GM19238 (cell line): ENCODE results near the gene LENEP.
A peak's percentile ranks its signal among the peaks of the same experiment; 100 is the strongest.

Source experiments
- DNase-seq: peaks from one replicate; pipeline ENCODE4 v3.0.0; 2011; ENCODE audit warnings: low spot score; ENCODE audit not compliant: insufficient read length

The LENEP gene, protein sequence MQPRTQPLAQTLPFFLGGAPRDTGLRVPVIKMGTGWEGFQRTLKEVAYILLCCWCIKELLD

DNA sequence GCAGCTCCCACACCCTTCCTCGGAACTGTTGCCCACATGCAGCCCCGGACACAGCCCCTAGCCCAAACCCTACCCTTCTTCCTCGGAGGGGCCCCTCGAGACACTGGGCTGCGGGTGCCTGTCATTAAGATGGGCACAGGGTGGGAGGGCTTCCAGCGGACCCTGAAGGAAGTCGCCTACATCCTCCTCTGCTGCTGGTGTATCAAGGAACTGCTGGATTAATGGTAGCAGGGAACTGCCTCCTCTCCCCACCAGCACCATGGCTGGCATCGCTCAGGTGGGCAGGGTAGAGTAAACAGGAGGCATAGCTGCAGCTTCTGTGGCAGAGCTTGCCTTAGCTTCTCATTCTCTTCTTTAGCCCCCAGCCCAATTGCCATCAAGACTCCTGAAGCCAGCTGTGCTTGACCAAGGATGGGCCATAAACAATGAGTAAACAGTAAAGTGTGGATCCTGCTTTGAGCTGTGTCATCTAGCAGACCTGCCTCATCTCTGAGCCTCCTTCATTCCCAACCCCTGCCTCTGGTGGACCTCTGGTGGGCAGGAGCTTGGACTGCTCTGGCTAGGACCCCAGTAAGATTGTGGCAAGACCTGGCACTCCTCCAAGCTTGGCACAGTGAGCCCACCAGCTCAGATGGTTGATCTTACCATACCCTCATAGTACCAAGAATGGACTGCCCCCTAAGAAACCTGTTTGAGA is at the start of gene LENEP:
LENEP (plus strand) TSS at position 15 of the 697 bp plus-strand sequence; CDS start at position 37, 22 bp downstream.
- DNase-seq = no peak

DNA sequence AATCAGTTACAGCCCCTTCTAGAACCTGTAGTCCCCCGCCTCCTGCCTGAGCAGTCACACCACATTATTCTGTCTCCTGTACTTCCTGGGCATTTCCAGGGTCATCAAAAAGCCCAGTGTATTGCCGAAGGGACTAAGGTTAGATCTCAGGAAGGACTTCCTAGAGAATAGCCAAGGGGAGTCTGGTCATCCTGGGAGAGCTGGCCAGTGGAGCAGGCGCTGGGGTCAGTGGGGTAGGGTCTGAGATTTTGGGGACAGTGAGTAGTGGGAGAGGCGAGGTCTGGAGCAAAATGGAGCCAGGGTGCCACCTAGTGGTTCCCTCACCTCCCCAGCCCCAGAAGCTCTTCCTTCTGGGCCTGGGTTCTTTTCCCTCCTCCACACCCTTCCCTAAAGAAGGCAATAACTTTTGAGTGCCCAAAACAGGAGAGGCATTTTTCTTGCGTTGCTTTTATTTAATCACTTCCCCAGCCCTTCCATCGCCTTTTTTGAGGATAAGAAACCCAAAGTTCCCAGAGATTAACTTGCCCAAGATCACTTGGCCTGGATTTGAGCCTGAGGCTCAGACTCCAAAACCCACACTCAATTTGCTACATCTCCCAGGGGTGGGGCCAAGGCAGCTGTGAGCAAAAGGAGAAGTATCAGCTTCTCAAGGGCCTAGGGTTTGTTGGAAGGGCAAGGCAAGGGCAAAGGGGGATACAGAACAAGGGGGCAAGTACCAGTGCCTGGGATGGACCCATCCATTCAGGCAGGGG is 49.6 kb upstream of the LENEP start:
- DNase-seq = peak; percentile 56

DNA sequence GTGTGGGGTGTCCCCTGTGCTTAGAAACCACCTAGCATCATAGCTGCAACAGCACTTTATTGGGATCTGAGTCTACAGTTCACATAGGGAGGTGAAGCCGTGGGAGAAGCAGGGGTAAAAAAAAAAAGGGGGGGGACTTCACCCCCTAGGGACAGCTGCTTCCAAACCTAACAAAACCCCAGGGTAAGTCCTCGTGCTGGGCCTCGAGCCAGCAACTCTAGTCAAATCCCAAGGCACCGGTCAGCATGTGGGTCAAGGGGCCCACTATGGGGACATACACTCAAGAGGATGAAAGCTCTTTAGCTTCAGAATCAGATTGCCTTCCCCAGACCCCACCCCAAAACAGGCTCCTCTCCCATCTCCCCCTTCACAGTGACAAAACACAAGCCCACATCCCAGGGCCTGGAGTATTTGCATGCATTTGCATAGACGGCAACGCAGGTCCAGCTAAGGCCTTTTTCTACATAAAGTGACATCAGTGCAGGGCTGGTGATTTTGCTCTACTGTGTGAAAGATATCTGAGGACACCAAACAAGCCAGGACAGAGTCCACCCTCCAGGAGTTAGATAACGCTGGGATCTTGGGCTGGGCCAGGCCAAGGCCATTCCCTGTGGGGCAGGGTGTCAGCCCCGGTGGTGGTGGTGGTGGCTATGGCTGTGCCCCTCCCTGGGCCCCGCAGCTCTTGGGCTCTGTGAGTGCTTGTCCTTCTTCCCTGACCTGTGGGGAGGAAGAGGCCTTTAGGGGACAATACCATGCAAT is 48.8 kb upstream of the LENEP start:
- DNase-seq = no peak

DNA sequence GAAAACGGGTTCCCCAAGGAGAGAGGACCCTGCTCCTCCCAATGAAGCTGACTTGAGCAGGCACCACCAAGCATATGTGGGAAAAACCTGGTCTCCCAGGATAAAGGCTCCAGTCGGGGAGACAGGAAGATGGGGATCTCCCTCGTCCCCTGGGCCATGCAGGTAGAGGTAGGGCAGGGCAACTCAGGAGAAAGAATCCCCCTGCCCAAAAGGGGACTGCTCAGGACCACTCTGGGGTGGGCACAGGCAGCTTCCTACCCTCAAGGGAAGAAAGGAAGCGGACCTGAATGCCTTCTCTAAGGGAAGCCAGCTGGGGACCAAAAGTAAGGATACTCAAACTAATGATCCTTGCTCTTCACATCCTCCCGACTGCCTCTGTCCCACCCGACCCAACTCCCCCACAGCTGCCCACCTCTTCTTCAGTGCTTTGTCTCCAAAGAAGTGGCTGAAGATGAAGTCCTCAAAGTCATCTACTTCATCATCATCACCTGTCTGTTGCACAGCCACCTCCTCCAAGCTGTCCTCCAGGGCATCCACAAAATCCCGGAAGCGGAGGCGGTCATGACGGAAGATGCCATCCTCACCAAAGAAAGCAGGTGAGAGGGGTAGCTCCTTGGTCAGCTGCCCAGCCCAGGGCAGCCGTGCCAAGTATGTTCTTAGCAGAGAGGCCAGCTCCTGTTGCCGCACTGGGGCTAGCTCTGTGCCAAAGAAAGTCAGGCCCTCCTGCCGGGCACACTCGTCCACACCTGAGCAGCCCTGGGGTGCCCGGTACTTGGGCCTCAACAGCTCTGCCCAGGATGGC is 48.0 kb upstream of the LENEP start:
- DNase-seq = no peak

DNA sequence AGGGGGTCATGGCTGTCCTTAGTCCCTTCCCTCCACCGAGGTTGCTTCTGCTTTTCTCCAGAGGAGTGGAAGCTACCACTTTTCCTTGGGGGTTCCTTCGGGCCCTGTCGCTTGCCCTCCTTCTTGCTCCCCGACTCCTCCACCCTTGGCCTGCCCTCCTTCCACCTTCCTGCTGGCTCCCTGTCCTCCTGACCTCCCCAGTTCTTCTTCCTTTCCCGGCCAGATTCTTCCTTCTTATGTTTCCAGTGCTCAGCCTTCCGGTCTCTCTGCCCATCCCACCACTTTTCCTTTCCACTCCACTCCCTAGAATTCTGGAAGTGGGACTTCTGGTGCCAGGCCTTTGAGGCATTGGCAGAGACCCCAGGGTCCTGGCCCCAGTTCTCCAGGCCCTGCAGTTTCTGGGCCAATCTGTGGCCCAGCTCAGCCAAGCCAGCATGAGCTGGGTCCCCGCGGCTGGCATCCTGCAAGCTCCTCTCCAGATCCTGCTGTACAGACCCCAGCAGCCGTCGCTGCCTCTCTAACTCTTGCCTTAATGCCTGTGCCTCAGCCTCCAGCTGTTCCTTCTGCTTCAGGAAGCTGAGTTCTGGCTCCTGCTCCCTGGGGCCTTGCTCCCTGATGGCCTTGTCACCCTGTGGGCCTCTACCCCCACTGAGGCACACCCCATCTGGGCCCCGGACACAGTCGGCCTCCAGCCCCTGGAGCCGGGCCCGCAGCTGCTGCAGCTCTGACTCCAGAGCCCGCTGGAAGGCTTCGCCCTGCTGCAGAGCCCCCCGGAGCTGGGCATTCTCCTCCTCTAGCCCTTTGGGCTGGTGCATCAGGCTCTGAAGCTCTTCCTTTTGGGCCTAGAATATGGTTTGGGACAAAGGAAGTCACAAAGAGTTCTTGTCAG is 47.2 kb upstream of the LENEP start:
- no peak for DNase-seq

DNA sequence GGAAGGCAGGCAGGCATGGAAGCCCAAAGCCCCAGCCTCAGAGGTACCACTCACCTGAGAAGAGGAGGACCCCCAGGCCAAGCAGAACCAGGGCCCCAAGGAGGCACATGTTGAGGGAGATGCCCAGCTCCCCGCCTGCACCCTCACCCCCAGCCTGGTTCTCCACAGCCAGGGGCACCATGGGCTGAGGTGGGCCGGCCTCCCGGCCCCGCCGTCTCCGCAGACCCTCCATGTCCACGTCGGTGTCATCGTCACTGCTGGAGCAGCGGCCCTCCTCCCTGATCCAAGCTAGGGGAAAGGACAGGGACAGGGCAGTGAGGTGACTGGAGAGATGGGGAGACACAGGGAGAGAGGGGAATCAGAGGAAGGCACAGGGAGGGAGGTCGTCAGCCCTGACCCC is 45.3 kb upstream of the LENEP start:
- no peak for DNase-seq

DNA sequence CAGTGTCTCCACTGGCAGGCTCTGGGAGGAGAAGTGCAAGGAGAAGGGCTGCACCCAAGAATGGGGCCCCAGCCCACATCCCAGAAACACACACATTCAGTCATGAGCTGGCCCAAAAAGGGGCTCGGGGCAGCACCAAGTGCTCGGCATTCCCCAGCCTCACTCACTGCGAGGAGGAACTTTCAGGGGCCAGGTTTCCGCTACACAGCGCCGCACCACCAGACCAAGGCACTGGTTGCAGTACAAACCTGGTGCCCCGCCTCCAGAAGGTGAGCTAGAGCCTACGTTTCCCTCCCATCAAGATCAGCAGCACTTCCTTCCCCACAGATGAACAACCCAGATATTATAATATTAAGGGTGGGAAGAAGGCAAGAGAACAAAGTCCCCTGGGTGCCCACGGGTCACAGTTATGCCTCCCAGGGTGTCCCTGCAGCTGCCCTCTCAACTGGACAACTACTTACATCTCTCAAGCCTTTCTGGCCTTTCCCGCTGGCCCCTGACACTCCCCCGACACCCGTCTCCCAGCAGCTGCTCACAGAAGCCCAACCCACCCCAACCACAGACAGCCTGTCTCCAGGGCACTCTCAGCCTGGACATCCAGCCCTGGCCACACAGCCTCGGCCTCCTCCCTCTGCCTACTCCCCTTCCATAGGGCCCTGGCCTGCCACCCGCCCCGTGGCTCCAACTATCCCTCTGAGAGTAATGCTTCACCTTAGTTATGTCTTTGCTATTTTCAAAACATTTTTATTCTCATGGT is 41.3 kb upstream of the LENEP start:
- no peak for DNase-seq

DNA sequence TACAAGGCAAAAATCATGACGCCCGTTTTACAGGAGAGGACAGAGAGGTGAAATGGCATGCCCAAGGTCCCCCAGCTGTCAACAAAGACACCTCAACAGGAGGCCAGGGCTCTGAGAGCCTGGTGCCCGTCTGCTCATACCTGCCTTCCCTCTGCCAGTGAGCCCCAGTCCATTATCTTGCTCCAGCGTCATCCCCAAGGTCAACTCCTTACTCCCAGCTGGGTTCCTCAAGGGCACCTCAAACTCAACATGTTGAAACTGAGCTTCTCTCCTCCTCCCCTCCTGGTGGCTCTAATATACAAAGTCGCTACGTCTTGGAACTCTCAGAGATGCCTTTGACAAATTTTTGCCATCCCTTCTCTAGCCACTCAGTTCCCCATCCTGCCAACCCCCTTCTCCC is 40.7 kb upstream of the LENEP start:
- DNase-seq = no peak

DNA sequence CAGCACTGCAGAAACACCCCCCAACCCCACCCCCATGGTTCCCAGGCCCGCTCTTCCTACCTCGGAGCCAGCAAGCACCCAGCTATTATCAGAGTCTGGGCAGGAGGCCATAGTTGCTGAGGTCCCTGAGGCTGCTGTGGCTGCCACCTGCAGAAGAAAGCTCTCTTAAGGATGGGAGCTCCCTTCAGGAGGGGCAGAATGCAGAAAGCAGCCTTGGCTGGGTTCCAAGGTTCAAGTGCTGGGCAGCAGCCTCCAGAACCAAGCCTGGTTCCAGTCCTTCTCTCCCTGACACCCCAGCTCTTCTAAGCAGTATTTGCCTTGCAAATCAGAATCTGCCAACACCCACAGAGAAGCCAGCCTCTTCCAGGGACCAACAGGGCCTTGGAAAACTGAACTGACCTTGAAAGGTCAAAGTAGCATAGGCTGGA is 39.8 kb upstream of the LENEP start:
- DNase-seq = no peak

DNA sequence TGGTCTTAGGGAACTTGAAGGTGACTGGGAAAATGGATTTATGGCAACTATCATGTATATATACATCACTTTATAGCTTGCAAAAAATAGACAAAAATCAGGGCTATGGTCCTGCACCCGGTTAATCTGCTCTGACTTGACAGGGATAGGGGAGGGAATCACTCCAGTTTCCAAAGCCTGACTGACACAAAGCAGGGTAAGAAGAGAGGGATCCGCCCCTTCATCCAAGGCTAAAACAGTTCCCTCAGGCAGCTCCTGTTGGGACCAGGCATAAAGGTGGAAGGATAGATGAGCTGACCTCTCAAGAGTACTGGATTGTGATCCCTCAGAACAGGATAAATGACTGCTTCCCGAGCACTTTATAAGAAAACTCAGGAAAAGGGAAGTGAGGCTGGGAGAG is 38.8 kb upstream of the LENEP start:
- no peak for DNase-seq

DNA sequence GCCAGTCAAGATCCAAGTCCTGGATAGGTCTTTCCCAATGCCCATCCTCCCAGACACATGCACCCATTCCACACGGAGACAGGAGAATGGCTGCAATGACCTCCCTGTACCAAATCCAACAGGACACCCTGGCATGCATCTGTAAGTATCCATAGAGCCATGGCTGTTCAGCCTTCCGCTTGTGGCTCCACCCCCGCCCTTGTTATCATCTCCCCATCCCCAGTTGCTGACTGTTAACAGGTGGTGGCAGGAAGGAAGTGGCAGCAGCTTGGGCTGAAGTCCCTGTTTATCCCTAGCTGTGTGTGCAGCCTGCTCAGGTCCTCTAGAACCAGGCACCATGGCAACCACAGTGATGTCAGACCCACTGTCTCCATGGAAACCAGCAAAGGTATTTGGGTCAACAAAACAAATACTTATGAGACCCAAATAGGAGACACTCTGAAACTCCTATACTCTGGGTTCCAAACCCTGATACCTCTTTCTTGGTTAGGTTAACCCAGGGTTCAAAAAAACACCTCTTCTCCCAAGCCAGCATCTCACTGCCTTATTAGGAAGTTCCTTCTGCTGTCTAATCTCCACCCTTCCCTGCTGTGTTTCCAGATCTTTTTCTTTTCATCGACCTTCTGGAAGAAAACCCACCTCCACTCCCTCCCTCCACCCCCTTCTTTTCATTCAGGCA is 38.2 kb upstream of the LENEP start:
- DNase-seq = peak; percentile 77

DNA sequence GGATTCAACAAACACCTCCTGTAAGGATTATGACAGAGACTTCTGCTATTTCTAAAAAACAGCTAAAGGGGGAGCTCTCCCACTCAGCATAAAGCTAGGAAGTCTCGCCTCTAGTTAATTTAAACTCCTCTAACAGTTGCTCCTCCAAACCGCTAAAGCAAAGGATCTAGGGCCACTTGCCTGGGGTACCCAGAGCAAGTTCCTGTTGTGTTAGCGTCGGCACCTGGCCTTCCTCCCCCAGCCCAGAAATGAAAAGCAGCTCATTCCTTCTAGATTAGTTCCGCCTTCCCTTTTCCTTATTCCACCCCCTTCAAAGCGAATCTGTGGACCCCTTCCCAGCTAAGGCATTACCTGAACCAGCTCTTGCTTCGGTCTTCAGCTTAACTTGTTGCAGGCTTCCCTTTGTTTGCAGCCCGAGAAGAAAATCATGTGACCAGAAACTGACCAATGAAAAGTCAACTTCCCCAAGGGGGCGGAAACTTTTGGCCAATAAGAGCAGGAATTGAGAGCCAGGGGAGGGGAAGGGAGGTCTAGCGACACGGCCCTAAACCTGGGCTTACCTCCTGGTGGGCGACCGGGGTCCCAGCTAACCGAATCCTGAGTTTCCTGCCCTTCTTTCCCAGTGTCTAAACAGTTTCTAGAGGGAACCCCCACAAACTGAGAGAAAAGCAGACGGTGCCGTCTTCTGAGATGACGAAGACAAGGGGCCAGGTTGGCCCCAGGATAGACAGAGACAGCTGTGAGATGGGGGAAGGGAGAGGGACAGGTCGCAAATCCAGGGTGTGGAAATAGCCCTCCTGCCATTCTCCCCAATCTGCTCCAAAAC is 37.5 kb upstream of the LENEP start, which contains the start of gene PBXIP1:
PBXIP1 (minus strand) TSS at position 382 of the 826 bp plus-strand sequence. CDS start 2,378 bp downstream, outside the sequence.
- DNase-seq = peak; percentile 95

DNA sequence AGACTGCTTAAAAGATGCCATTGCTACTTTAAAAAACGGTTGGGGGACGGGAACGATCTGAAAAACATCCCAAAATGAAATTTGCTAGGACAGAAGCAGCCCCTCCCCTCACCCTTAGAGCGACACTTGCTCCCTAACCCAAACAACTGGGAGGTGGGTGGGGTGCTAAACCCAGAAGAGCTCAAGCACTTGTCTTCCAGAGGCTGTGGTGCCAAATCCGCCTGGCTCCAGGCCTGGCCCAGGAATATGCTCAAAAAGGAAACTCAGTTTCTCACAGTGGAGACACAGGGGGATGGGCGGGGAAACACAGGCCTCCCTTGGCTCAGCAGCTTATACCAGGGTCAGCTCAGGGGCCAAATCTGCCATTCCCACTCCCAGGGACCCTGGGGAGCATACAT is 36.8 kb upstream of the LENEP start:
- DNase-seq = no peak

DNA sequence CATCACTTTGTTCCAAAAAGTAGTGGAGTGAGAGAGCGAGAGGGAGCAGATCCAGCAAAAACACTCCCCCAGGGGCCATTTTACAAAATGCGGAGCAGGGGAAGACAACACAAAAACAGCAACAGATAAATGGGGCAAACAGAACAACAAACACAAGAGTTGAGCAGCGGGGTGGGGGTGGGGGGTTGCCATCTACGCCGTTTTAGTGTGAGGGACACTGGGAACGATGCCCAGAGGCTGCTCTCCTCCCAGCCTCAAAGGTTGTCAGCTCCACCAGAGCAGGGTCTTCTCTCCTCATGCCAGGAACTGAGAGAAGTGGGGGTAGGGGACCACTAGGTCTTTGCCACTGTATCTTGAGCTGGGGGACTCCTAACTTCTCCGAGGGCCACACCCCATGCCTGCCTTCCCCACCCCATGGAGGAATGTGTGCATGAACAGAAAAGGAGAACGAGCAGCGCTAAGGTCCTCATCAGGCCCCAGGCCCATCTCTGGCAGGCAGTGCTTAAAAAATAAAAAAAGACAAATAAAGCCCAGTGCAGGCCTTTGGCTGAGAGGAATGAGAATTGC is 36.2 kb upstream of the LENEP start:
- no peak for DNase-seq

DNA sequence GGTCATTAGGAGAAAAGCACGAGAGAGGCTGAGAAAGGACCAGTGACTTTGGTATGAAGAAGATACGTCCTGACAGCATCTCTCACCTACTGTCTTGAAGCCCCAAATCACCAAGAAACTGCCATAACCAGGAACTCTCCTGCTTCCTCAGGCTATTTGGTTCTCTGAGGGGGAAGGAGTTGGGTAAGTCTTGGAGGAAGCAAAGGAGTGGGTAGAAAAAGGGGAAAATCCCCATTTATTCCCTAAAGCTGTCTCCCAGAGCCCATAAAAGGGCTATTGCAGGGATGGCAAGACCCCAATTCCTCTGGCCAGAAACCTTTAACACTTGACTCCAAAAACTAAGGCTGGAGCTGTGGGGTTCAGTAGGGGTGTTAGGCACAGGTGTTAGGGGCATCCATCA is 35.4 kb upstream of the LENEP start:
- DNase-seq = no peak

DNA sequence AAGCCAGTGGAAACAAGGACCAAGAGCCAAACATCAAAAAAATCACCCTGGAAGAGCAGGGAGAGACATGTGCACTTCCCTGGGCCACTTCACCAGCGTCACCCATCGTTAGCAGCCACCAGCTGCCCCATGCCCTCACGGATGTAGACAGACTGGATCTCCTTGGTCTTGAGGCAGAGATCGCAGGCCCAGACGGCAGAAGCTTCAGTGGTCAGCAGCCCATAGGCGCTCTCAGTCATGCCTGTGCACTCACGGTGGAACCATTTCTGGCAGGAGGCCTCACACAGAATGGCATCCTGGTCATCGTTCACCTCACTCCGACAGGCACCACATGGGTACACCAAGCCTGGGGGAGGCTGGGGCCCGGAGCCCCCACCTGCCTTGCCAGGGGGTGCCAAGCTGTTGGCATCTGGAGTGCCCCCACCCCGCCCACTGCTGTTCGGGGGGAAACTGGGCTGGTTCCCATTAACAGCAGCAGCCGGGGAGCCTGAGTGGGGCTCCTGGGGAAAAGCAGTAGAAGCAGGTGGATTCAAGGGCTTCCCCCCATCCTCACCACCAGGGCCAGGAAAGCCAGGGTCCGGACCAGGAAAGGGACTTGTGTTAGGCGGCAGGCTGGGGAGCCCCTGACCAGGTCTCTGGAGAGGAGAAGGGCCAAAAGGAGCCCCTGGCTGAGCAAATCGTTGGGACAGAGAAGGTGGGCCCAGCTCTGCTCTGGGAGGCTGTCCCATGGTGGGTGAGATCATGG is 34.5 kb upstream of the LENEP start:
- no peak for DNase-seq

DNA sequence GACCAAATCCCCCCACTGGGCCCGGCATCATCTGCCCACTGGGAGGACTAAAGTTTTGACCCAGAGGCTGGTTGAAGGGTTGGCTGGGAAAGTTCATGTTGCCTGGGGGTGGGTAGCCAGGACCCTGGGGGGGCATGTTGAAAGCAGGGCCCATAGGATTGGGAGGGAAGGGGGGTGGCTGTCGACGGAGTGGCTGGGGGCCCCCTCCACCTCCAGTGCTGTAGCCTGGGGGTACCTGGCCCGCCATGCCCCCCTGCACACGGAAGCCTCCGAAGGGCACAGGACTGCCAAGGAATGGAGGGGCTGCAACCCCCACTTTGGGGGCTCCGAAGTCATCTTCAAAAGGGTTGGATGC is 34.0 kb upstream of the LENEP start:
- no peak for DNase-seq
